Fibroblast of skin of left quadriceps (primary cell): ENCODE data around the gene FCRL6.

Source experiments
- DNase-seq, 2 experiments: peaks; one replicate each; pipeline ENCODE4 v3.0.0-alpha.2; 2013; ENCODE audit warnings: low read depth in 2 of 2

The FCRL6 gene

GRCh38 chr1:159799446-159799985 lies 2.6 kb upstream of the FCRL6 start:
- DNase-seq, result no peak

- no peak for DNase-seq
Observed at GRCh38 chr1:159800177-159800930, 1.8 kb upstream of the FCRL6 start.

- DNase-seq, result no peak
Observed at GRCh38 chr1:159803956-159804689, 2.0 kb downstream of the FCRL6 start.

GRCh38 chr1:159804924-159805323 lies 2.8 kb downstream of the FCRL6 start:
- no peak for DNase-seq

- no peak for DNase-seq
Observed at GRCh38 chr1:159815926-159816325, 13.8 kb downstream of the FCRL6 start.

GRCh38 chr1:159817276-159818041 lies 15.3 kb downstream of the FCRL6 start:
- DNase-seq, result no peak

- no peak for DNase-seq
Observed at GRCh38 chr1:159821171-159821867, 19.2 kb downstream of the FCRL6 start.

GRCh38 chr1:159823406-159823805 lies 21.2 kb downstream of the FCRL6 start:
- DNase-seq, result no peak

GRCh38 chr1:159825564-159825963 lies 23.4 kb downstream of the FCRL6 start:
- DNase-seq, result no peak

- DNase-seq, result no peak
Observed at GRCh38 chr1:159826441-159827101, 24.4 kb downstream of the FCRL6 start, which contains the start of gene SLAMF8. TSS of gene SLAMF8 (plus strand) at chr1:159826873. CDS start at chr1:159826899, 26 bp downstream.

GRCh38 chr1:159827102-159827490 lies 24.9 kb downstream of the FCRL6 start:
- DNase-seq, result no peak

- DNase-seq, result no peak
Observed at GRCh38 chr1:159827549-159827948, 25.4 kb downstream of the FCRL6 start.

GRCh38 chr1:159828176-159828575 lies 26.0 kb downstream of the FCRL6 start:
- no peak for DNase-seq

- no peak for DNase-seq
Observed at GRCh38 chr1:159828581-159829272, 26.6 kb downstream of the FCRL6 start.

GRCh38 chr1:159829273-159829634 lies 27.1 kb downstream of the FCRL6 start:
- no peak for DNase-seq

GRCh38 chr1:159829822-159830465 lies 27.8 kb downstream of the FCRL6 start:
- DNase-seq, result peak; percentile 46 to 60

- no peak for DNase-seq
Observed at GRCh38 chr1:159830722-159831121, 28.6 kb downstream of the FCRL6 start.

GRCh38 chr1:159831412-159832141 lies 29.4 kb downstream of the FCRL6 start:
- DNase-seq, result no peak

GRCh38 chr1:159832309-159832708 lies 30.1 kb downstream of the FCRL6 start:
- no peak for DNase-seq
